Measurements from ENCODE around the gene TCEAL5.
A peak's percentile ranks its signal among the peaks of the same experiment; 100 is the strongest.
"Not testable (repeated sequence)": the region's sequence is repeated elsewhere in the genome, so short reads cannot be mapped to it uniquely, and the experiment has no call there.

TCEAL5 gene

DNA sequence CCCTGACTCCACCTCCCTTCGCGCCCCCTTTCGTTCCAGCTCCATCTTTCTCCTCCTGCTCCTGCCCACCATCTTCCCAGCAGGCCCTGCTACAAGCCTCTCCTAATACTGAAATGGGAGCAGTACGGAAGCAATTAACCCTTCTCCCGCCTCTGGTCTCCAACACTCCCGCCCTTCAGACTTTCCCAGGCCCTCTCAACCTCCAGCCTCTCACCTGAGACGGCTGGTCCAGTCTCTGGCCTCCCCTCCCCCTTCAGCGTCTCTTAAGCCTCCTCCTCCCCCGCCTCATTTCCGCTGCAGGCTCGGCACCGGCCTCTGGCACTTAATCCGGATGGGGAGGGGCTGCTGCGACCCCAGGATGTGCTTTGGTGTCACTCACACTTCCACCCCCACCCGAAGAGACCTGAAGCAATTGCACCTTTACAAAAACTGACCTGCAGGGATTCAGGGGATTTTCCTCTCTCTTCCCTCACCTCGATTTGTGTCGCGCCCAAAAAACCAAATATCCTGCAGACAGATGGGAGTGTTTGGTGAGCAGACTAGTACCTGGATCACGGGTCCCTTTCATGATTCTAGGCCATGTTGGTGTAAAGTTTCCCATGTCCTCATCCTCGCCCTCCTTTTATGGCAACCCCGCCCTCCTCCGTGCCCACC is 22.3 kb downstream of the TCEAL5 start:
- TF ChIP-seq ZNF274 (IDR thresholded peaks at IDR 0.05; ENCODE audit: low read depth, low read length) = no peak
- H3K4me3 ChIP-seq (ENCODE audit: low read length) = peak overlapping the region; percentile 63

DNA sequence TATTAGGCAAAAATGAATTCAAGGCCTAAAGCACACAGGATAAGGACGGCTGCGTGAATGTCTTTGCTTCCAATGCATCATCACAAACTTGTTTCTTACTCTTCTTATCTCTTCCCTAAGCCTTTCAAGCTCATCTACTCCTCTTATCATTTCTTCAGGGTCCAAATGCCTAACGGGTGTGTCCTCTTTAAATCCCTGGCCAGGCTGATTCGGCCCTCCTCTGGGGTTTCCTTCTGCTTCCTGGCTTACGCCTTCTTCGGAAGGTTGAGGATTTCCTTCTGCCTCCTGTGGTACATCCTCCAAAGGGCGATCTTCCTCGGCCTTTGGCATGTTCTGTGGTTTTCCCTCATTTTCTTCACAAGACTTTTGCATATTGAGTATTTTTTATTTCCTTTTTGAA is 22.9 kb downstream of the TCEAL5 start:
- TF ChIP-seq ZNF274 (IDR thresholded peaks at IDR 0.05; ENCODE audit: low read depth, low read length) = no peak
- peak overlapping the region; percentile 63 for H3K4me3 ChIP-seq (ENCODE audit: low read length)

DNA sequence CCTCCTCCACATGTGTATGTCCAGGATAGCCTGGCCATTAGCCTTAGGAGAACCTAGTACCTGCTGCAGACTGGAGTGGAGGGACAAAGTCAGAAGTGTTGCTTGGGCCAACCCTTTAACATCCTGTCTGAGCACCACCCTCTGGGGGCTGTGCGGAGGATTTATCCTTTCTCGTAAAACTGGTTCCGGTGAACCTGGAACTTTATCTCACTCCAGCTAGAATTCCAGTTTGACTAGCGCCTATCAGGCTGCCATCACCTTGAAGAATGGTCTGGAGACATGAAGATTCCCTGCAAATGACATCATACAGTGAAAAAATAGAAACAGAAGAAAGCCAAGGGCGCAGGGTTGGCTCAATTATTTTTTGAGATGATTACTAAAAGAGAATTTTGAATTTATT is 25.6 kb downstream of the TCEAL5 start:
- no peak overlapping the region for H3K4me3 ChIP-seq (ENCODE audit: low read length)
- no peak for TF ChIP-seq ZNF274 (IDR thresholded peaks at IDR 0.05; ENCODE audit: low read depth, low read length)

DNA sequence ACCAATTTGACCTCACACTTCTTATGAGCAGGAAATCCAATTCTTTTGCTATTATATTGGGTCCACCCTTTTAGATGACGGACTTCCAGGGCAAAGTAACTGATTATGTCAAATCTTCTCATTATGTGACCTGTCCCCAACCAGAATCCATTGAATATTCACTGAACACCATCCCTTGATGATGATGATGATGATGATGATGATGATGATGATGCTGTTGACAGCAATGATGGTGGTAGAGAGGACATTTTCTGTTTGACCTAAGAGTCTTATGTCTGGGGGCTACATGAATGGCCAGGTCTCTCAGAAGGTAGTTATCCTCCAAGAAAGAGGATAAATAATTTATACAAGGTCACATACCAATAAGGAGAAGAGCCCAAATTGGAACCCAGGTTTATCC is 26.7 kb downstream of the TCEAL5 start:
- TF ChIP-seq ZNF274 (IDR thresholded peaks at IDR 0.05; ENCODE audit: low read depth, low read length) = no peak

DNA sequence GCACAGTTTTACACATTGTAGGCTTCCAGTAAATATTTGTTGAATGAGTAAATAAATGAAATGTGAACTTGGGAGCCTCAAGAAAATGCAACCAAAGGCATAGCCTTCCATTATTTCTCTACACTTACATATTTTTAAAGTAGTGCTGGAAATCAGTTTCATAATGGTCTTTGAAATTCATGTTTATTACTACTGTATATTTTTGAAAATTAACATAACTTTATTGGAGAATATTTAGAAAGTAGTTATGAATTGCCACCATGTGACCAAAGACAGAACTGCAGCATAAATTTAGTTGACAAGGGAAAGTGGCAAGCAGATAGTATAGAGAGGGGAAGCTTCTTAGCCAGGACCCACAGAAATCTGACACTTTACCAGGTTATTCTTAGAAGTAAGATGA is 28.0 kb downstream of the TCEAL5 start:
- no peak overlapping the region for H3K4me3 ChIP-seq (ENCODE audit: low read length)
- TF ChIP-seq ZNF274 (IDR thresholded peaks at IDR 0.05; ENCODE audit: low read depth, low read length) = no peak

More for the DNA sequence above, 26.7 kb downstream of the TCEAL5 start:
- H3K4me3 ChIP-seq (ENCODE audit: low read length) = no peak overlapping the region

DNA sequence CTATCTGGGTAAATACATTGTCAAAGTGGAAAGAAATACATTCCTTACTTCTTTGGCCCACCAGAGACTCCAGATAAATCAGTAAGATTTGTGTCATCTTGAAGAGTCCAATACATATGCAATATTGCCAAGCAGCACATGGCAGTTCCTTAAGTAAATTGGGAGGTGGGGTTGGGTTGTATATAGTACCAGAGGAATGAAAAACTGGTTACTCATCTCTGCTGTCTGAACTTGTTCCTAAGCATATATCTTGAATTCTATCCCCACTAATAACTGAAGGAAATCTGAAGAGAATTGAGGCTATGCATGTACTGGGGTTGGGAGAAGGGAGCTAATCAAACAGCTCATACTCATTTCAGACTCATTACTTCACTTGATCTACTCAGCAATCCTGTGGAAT is 36.4 kb downstream of the TCEAL5 start:
- no peak for TF ChIP-seq ZNF274 (IDR thresholded peaks at IDR 0.05; ENCODE audit: low read depth, low read length)
- H3K4me3 ChIP-seq (ENCODE audit: low read length) = no peak overlapping the region

DNA sequence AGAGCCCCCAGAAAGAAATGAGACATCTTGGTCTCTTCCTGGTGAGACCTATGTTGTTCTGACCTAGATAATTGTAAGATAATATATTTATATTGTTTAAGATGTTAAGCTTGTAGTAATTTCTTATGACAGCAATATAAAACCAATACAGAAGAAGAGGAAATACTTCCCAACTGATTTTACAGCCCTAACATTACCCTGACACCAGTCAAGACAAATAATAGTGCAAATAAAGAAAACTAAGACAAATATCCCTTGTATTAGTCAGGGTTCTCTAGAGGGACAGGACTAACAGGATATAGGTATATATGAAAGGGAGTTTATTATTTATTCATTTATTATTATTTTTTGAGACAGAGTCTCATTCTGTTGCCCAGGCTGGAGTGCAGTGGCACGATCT is 40.3 kb downstream of the TCEAL5 start:
- no peak for TF ChIP-seq ZNF274 (IDR thresholded peaks at IDR 0.05; ENCODE audit: low read depth, low read length)
- H3K4me3 ChIP-seq (ENCODE audit: low read length) = no peak overlapping the region

DNA sequence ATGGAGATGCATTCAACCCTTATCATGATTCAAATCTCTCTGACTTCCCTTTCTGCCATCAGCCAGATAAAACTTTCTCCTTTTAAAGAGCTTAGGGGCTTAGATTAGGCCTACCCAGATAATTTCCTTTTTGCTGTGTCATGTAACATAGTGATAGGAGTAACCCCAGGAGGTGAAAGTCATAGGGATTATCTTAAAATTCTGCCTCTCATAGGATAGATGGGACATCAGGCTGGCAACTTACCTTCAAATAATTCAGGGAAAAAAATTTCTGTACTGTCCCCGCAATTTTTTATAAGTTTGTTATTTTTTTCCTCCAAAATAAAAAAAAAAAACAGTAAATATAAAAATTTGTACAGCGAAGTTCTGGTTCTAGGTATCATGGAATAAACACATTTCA is 40.9 kb downstream of the TCEAL5 start:
- not testable (repeated sequence) for H3K4me3 ChIP-seq (ENCODE audit: low read length)

DNA sequence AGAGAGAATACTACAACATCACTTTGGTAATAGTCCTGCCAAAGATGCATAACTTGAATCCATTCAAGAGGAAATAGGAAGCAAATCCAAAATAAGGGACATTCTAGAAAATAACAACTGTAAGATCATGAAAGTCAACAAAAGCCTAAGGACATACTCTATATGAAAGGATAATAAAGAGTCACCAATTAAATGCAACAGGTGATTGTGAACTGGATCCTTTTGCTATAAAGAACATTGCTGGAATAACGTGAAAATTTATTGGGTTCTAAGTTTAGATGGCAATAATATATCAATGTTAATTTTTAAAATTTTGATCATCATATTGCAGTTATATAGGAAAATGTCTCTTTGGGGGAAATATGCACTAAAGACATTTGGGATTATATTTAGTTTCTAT is 41.7 kb downstream of the TCEAL5 start:
- H3K4me3 ChIP-seq (ENCODE audit: low read length) = no peak overlapping the region
- no peak for TF ChIP-seq ZNF274 (IDR thresholded peaks at IDR 0.05; ENCODE audit: low read depth, low read length)

DNA sequence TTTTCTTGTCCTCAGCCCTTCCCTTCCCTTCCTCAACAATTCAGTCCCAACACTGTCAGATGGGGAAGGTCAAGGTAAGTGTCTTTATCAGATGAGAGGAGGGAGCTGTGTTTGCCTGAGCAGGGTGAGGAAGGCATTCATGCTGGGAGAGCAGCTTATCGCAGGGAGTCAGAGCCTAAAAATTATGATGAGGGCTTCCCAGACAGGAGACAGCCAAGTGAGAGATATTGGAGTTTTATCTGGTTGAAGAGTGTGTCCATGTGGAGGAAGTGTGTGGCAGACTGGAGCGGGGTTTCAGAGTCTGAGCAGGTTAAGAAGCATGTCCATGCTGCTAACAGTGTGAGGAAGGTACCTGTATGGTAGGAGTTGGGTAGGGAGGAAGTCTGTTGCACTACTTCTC is 43.3 kb downstream of the TCEAL5 start:
- TF ChIP-seq ZNF274 (IDR thresholded peaks at IDR 0.05; ENCODE audit: low read depth, low read length) = no peak
- H3K4me3 ChIP-seq (ENCODE audit: low read length) = no peak overlapping the region

DNA sequence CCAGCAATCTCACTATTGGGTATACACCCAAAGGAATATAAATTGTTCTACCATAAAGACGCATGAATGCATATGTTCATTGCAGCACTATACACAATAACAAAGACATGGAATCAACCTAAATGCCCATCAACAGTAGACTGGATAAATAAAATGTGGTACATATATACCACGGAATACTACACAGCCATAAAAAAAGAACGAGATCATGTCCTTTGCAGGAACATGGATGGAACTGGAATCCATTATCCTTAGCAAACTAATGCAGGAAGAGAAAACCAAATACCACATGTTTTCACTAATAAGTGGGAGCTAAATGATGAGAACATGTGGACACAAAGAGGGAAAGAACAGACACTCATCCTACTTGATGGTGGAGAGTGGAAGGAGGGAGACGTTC is 50.6 kb downstream of the TCEAL5 start:
- H3K4me3 ChIP-seq (ENCODE audit: low read length) = not testable (repeated sequence)

All from GM08714 (cell line).